Superior temporal gyrus (tissue), 1 donor: ENCODE measurements around the gene OR14A16.

Source experiments
- DNase-seq: peaks from one replicate; pipeline ENCODE4 v3.0.0-alpha.2; 2016; ENCODE audit errors: extremely low spot score

Gene OR14A16

DNA sequence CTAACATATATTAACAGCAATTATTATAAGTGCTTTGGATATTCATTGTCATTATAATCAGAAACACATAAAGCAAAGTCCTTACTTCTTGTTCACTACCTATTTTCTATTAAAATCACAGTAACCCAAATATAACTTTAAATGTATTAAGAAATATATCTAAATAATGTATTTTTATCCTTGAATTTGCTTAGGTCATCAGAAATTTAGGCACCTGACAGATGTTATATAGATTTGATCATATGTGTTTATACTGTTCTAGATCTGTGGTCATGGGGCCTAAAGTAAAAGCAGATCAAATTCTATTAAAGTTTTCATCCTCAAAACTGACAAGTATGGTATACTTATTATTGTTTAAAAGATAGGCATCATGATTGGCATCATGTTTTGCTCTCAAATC lies 54.3 kb downstream of the OR14A16 start:
- no peak for DNase-seq
